GM18873 (cell line): Measurements from ENCODE around the gene ATP1A4.

Experiments
- ATAC-seq: cut with Tn5 transposase; IDR thresholded peaks from one replicate; pipeline ENCODE4 v1.9.1; 2021; ENCODE audit warnings: mild to moderate bottlenecking, moderate library complexity, moderate number of reproducible peaks; ENCODE audit not compliant: unreplicated experiment, low FRiP score

The ATP1A4 gene

GRCh38 chr1:160168609-160169369 lies 17.4 kb downstream of the ATP1A4 start:
- ATAC-seq, result no peak

- ATAC-seq, result no peak
Measured at GRCh38 chr1:160169553-160170399, 18.4 kb downstream of the ATP1A4 start.

GRCh38 chr1:160171354-160171753 lies 20.0 kb downstream of the ATP1A4 start:
- no peak for ATAC-seq

- no peak for ATAC-seq
Measured at GRCh38 chr1:160171980-160172379, 20.6 kb downstream of the ATP1A4 start.

- no peak for ATAC-seq
Measured at GRCh38 chr1:160177231-160177630, 25.8 kb downstream of the ATP1A4 start.

- no peak for ATAC-seq
Measured at GRCh38 chr1:160177667-160178066, 26.3 kb downstream of the ATP1A4 start.

- ATAC-seq, result no peak
Measured at GRCh38 chr1:160178731-160179130, 27.3 kb downstream of the ATP1A4 start.

GRCh38 chr1:160179336-160179735 lies 27.9 kb downstream of the ATP1A4 start:
- ATAC-seq, result no peak

- ATAC-seq, result no peak
Measured at GRCh38 chr1:160186246-160186645, 34.8 kb downstream of the ATP1A4 start.

GRCh38 chr1:160186729-160187128 lies 35.3 kb downstream of the ATP1A4 start:
- no peak for ATAC-seq

- ATAC-seq, result no peak
Measured at GRCh38 chr1:160187407-160187806, 36.0 kb downstream of the ATP1A4 start.

- ATAC-seq, result no peak
Measured at GRCh38 chr1:160188341-160188740, 36.9 kb downstream of the ATP1A4 start.

GRCh38 chr1:160189649-160190625 lies 38.5 kb downstream of the ATP1A4 start, which contains the start of gene CASQ1:
Gene CASQ1 (plus strand): TSS chr1:160190575. CDS start chr1:160190752, 177 bp downstream.
- ATAC-seq, result no peak

- ATAC-seq, result no peak
Measured at GRCh38 chr1:160191756-160192155, 40.4 kb downstream of the ATP1A4 start.

- no peak for ATAC-seq
Measured at GRCh38 chr1:160192234-160192633, 40.8 kb downstream of the ATP1A4 start.

- no peak for ATAC-seq
Measured at GRCh38 chr1:160193091-160193819, 41.9 kb downstream of the ATP1A4 start.

- no peak for ATAC-seq
Measured at GRCh38 chr1:160193832-160194736, 42.7 kb downstream of the ATP1A4 start.

GRCh38 chr1:160194737-160195059 lies 43.3 kb downstream of the ATP1A4 start:
- no peak for ATAC-seq

GRCh38 chr1:160196143-160196542 lies 44.7 kb downstream of the ATP1A4 start:
- ATAC-seq, result no peak
